NCI-H2227 (cell line): ENCODE data around the gene GABARAPL2.
"Not testable (repeated sequence)": the region's sequence is repeated elsewhere in the genome, so short reads cannot be mapped to it uniquely, and the experiment has no call there.

Experiments used
- DNase-seq: peaks from one replicate; lab custom pipeline; 2025; ENCODE audit not compliant: unreplicated experiment; lab: John Stamatoyannopoulos, UW

GABARAPL2 gene

GRCh38 chr16:75590920-75591843 is 25.0 kb downstream of the GABARAPL2 start:
- no peak for DNase-seq

DNA sequence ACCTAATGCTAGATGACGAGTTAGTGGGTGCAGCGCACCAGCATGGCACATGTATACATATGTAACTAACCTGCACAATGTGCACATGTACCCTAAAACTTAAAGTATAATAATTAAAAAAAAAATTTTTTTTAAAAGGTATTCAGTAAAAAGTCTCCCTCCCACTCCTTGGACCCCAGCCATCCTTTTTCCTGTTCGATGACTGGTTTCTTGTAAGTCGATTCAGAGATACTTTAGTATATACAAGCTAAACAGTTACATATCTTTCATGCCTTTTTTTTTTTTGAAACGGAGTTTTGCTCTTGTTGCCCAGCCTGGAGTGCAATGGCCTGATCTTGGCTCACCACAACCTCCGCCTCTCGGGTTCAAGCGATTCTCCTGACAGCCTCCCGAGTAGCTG is 25.7 kb downstream of the GABARAPL2 start:
- not testable (repeated sequence) for DNase-seq

GRCh38 chr16:75593308-75593707 is 27.1 kb downstream of the GABARAPL2 start:
- DNase-seq, result peak; percentile 63

- peak; percentile 31 for DNase-seq
Observed at GRCh38 chr16:75593825-75594820, 27.9 kb downstream of the GABARAPL2 start.

GRCh38 chr16:75599452-75600277 is 33.5 kb downstream of the GABARAPL2 start:
- DNase-seq, result no peak

DNA sequence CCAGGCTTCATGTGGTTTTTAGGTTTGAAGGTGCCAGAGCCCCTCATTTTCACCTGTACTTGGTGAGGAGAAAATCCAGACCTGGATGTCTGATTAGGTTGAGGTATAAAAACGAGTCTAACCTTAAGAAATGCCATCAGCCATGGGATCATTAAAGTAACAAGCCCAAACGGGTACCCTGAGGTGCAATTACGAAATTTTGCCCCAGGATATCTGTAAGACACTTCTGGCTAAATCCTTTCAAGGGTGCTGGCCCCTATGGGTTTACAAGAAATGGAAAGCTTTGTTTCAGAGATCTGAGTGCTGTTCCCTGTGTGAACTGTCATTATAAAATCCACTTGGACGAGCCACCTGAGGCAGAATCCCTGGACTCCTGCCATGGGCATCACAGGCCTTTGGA is 37.1 kb downstream of the GABARAPL2 start:
- DNase-seq, result no peak

GRCh38 chr16:75606507-75606906 is 40.3 kb downstream of the GABARAPL2 start:
- no peak for DNase-seq

DNA sequence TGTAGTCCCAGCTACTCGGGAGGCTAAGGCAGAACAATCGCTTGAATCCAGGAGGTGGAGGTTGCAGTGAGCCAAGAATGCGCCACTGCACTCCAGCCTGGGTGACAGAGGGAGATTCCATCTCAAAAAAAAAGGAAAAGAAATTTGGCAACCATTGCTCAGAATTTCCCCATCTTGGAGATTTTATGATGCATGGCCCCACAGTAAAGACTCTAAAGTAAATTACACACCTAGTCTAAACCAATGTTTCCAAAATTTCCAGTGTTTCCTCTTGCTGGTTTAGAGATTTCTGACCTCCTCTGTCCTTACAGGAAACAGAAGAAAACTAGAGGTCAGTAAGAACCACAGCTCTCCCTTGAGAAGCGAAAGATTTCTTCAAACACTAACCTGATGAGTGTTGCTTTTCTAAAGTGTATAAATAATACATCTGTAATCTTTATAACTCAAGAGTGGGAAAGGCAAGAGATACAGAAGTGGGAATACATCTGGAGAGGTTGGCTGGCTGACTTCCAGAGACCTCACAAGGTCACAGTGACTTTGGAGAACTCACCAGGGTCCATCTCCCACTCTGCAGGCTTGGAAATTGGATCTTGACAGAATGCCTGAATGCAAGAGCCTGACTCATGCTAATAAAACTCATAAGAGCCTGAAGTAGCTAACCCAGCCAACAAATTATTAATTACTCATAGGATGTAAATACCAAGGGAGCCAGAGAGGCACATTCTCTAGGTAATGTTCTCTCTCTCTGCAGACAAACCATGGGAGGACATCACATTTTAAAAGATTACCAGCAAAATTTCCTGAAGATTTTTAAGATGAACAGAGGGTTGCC is 48.1 kb downstream of the GABARAPL2 start:
- DNase-seq, result no peak

DNA sequence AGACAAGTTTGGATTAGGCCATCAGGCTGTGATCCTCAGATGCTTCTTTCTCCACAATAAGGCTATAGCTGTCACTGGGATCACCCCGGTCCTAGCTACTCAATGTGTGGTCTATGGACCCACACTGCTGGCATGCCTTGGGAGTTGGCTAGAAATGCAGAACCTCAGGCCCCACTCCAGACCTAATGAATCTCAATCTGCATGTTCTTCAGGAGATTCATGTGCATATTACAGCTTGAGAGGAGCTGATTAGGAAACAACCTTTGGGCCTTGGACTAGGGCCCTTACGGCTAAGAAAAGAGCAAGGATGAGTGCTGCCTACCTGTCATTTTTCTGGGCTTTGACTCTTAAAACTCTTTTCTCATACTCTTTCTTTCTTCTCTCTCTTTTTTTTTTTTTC is 49.4 kb downstream of the GABARAPL2 start:
- DNase-seq, result no peak

DNA sequence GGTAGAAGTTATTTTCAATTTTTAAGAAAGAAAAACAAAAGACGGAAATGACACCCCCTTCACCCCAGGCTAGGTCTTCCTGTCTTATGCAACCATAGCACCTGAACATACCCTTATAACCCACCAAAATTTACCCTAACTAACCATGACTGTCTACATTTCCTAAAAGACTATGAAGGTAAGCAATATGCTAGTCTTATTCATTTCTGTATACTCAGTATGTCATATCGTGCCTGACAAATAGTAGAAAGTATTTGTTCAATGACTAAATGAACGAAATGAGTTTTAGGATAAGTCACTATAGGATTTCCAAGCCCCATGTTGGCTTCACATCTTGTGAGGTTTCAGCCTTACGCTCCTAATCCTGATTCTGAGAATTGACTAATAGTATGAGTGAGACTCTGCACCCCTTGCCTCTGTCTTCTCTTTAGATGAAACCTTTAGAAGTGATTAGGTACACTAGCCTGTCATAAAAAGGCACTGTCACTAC is 50.4 kb downstream of the GABARAPL2 start:
- DNase-seq, result no peak

DNA sequence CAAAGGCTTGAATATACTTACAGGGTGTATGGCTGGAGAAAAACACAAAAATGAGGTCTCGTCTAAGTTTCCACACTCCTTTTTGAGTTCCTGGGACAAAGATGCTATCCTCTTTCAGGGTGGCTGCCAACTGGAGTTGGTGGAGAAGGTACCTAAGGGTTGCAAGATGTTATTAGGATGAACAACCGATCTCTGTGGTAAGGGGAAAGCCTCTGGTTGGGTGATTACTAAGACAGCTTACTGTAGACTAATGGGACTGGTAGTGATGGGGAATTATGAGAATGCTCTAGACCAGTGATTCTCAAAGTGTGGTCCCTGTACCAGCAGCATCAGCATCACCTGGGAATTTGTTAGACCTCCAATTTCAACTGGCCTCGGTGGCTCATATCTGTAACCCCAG is 50.9 kb downstream of the GABARAPL2 start:
- DNase-seq, result no peak

GRCh38 chr16:75618780-75619179 is 52.6 kb downstream of the GABARAPL2 start:
- no peak for DNase-seq

GRCh38 chr16:75620326-75621169 is 54.4 kb downstream of the GABARAPL2 start:
- no peak for DNase-seq

DNA sequence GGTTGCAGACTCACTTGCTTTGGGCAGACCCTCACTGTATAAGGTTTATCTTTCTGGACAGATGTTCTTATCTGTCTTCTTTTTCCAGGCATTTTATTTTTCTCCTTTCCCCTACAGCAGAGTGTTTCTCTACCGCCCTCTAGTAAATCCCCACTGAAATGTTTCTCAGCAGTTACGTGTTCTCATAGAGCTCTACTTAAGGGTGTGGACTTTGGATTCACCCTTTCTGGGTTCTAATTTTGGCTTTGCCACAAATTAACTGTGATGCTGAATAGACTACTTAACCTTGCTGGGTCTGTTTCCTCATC is 54.9 kb downstream of the GABARAPL2 start:
- peak; percentile 21 for DNase-seq

GRCh38 chr16:75622761-75623605 is 56.8 kb downstream of the GABARAPL2 start, which contains the start of gene ADAT1:
Gene ADAT1, minus strand, starts transcription at chr16:75623281. Its CDS starts 2,482 bp downstream, at chr16:75620799.
- DNase-seq, result peak; percentile 97

DNA sequence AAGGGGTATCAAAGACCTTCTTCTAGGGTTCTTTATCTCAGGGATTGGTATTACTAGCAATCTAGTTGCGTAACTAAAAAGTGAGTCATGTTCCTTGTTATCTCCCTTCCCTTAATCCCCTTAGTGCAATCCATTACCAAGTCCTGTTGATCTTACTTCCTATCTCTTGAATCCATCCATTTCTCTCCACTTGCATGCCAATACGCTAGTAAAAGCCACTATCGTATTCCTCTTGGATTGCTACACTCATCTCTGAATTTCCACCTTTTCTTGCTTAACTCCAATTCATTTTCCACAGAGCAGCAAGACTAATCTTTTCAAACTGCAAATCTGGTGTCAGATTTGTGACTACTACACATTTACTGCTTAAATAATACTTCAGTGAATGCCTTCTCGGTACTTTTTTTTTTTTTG is 58.7 kb downstream of the GABARAPL2 start:
- DNase-seq, result no peak

DNA sequence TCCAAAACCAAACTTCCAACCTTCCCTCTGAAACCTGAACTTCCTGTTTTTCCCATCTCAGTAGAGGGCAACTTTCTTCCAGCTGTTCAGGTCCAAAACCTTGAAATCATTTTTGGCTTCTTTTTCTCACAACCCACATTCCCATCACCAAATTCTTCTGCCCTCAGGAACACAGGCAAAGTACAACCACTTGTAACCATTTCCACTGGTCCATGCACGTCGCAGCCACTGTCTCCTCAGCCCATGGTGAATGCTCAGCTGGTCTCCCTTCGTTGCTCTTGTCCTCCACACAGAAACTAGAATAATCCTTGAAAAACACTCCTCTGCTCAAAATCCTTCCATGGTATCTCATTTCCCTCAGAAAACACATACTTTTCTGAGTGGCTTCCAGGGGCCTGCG is 60.6 kb downstream of the GABARAPL2 start:
- no peak for DNase-seq
